Measurements from ENCODE around the gene CLIP1.
A peak's percentile ranks its signal among the peaks of the same experiment; 100 is the strongest.
"Not testable (repeated sequence)": the region's sequence is repeated elsewhere in the genome, so short reads cannot be mapped to it uniquely, and the experiment has no call there.

Gene CLIP1

GRCh38 chr12:122429043-122429442 lies 6.6 kb upstream of the CLIP1 start:
- not testable (repeated sequence) for DNase-seq

- no peak for DNase-seq
Observed at GRCh38 chr12:122427403-122427802, 4.9 kb upstream of the CLIP1 start.

- DNase-seq, result peak; percentile 46
Observed at GRCh38 chr12:122423258-122424165, 1.0 kb upstream of the CLIP1 start.

- DNase-seq, result peak; percentile 48
Observed at GRCh38 chr12:122422730-122423257, 325 bp upstream of the CLIP1 start.

- DNase-seq, result peak; percentile 41
Observed at GRCh38 chr12:122421187-122421820, 1.2 kb downstream of the CLIP1 start.

- DNase-seq, result no peak
Observed at GRCh38 chr12:122420471-122421162, 1.9 kb downstream of the CLIP1 start.

- not testable (repeated sequence) for DNase-seq
Observed at GRCh38 chr12:122419094-122419493, 3.4 kb downstream of the CLIP1 start.

GRCh38 chr12:122415665-122416064 lies 6.8 kb downstream of the CLIP1 start:
- not testable (repeated sequence) for DNase-seq

GRCh38 chr12:122413516-122414404 lies 8.7 kb downstream of the CLIP1 start:
- no peak for DNase-seq

GRCh38 chr12:122412851-122413433 lies 9.5 kb downstream of the CLIP1 start:
- DNase-seq, result no peak

- no peak for DNase-seq
Observed at GRCh38 chr12:122411537-122411936, 10.9 kb downstream of the CLIP1 start.

- no peak for DNase-seq
Observed at GRCh38 chr12:122407208-122407607, 15.3 kb downstream of the CLIP1 start.

GRCh38 chr12:122406701-122407164 lies 15.7 kb downstream of the CLIP1 start:
- no peak for DNase-seq

GRCh38 chr12:122403831-122404230 lies 18.6 kb downstream of the CLIP1 start:
- no peak for DNase-seq

- DNase-seq, result no peak
Observed at GRCh38 chr12:122403115-122403770, 19.2 kb downstream of the CLIP1 start.

- DNase-seq, result no peak
Observed at GRCh38 chr12:122402264-122402663, 20.2 kb downstream of the CLIP1 start.

- peak; percentile 66 for DNase-seq
Observed at GRCh38 chr12:122399592-122400373, 22.7 kb downstream of the CLIP1 start.

GRCh38 chr12:122399254-122399591 lies 23.2 kb downstream of the CLIP1 start:
- DNase-seq, result no peak

- not testable (repeated sequence) for DNase-seq
Observed at GRCh38 chr12:122397981-122398380, 24.5 kb downstream of the CLIP1 start.

- DNase-seq, result peak; percentile 84
Observed at GRCh38 chr12:122395319-122395718, 27.1 kb downstream of the CLIP1 start.

All from NCI-H226 (cell line).